Ovary (tissue), 9 donors: ENCODE measurements around the gene PPP6R1. TPM values are rescaled to one million over a fixed set of nuclear protein-coding genes. Genes with fewer than 3 reads are reported as not detected.

ENCODE experiments used
- DNase-seq, 5 donors: peaks; one replicate each; pipeline ENCODE4 v3.0.0-alpha.2; 2019 to 2020
- H3K27ac ChIP-seq, 2 donors: fragments of 200-600 bp; one replicate each; pipeline versions ENCODE4 v1.5.1 to v1.8.0; 2019 to 2022
- H3K27me3 ChIP-seq: fragments of 200-600 bp; one replicate; pipeline ENCODE4 v1.8.0; 2022
- H3K36me3 ChIP-seq: fragments of 200-600 bp; sonication (generic); one replicate; pipeline ENCODE4 v1.5.1; 2019
- H3K4me1 ChIP-seq: one replicate; pipeline ENCODE4 v1.8.1; 2013; ENCODE audit warnings: mild to moderate bottlenecking, moderate library complexity; ENCODE audit not compliant: insufficient read depth
- H3K4me3 ChIP-seq: fragments of 200-600 bp; sonication (generic); one replicate; pipeline ENCODE4 v1.5.1; 2017
- H3K9me3 ChIP-seq, 2 donors: fragments of 200-600 bp in 1 of 2; sonication (generic) in 1 of 2; one replicate each; pipeline versions ENCODE4 v1.5.1 to v1.8.1; 2013 to 2019; ENCODE audit warnings: mild to moderate bottlenecking in 1 of 2, moderate library complexity in 1 of 2
- CTCF ChIP-seq, 3 donors: fragments of 450-650 bp in 2 of 3; fragments of 200-600 bp in 1 of 3; IDR thresholded peaks; one replicate each; pipeline versions ENCODE4 v1.5.1 to v1.8.0; 2016 to 2022; ENCODE audit warnings: antibody characterized with exemption in 3 of 3, mild to moderate bottlenecking in 1 of 3
- EP300 ChIP-seq: sonication (generic); formaldehyde crosslinking; IDR thresholded peaks from one replicate; pipeline ENCODE4 v1.6.1; 2017; ENCODE audit warnings: antibody characterized with exemption
- POLR2A ChIP-seq: fragments of 450-650 bp; IDR thresholded peaks from one replicate; pipeline ENCODE4 v1.6.1; 2017; ENCODE audit warnings: antibody characterized with exemption, mild to moderate bottlenecking, moderate library complexity
- WGBS, 3 donors: extraction: QIAGEN DNeasy Blood & Tissue Kit in 1 of 3; methylation state at CpG; one replicate each; pipeline versions ENCODE4 v1.1.5 to v1.1.7; 2013 to 2017; 5-methylcytosine and 5-hydroxymethylcytosine counted together
- intact Hi-C, 4 donors: fragments of 100-400 bp; cut with DNase I; formaldehyde crosslinking; loops; one replicate each; pipeline versions ENCODE4 v1.11.0 to v1.15.1; 2022 to 2023
- polyA plus RNA-seq, 2 donors: library from polyadenylated mRNA; stranded (reverse); fragments of 200-250 nt in 1 of 2; fragments of 350-450 nt in 1 of 2; fragmentation: Illumina TruSeq in 1 of 2; extraction: RNeasy Lipid Tissue Mini Kit (QIAGEN cat#74804) in 1 of 2; gene quantifications; one replicate each; pipeline ENCODE4 v1.2.3, GENCODE V29; 2013 to 2014
- total RNA-seq, 7 donors: library from RNA; depleted of rRNA in 2 of 7; stranded (reverse); fragments of >200 nt in 2 of 7; fragmentation: NEBNext Ultra II Directional in 3 of 7; extraction: Animal tissue kit (Norgen Biotek cat#: 25700) in 3 of 7; gene quantifications; one replicate each; pipeline versions ENCODE4 v1.1.0 to v1.2.4, GENCODE V29; 2016 to 2023
- donor health status: DM: no; HTN: no; CAD: no; lungs with moderate emphysema.
- donor health status: DM: no; HTN: no; CAD: no.
- donor health status: Bipolar disorder and iron deficiency.
- donor health status: DM: yes; HTN: yes; CAD: no.
- donor health status: DM: no; HTN: no; CAD: no.
- donor health status: DM: yes; HTN: yes; CAD: no.

Gene PPP6R1
- total and polyA plus RNA-seq, 9 donors, result 14.1 to 52.2 (median 42.9) TPM

- no peaks in the 10 kb centered on the region for H3K36me3 ChIP-seq
- no peaks in the 10 kb centered on the region for H3K27me3 ChIP-seq
- H3K9me3 ChIP-seq, result no peaks in the 10 kb centered on the region
- H3K4me1 ChIP-seq, result no peaks in the 10 kb centered on the region
- WGBS, 3 donors, result 75 to 77% (median 76%) methylated on average over 9 of the region's 9 CpGs
- no peak for TF ChIP-seq CTCF (IDR thresholded peaks at IDR 0.05)
- TF ChIP-seq POLR2A, result no peak
- TF ChIP-seq EP300, result no peak
- DNase-seq, result no peak
- H3K4me3 ChIP-seq, result no peak overlapping the region
- H3K27ac ChIP-seq, result no peak overlapping the region
- intact Hi-C loops, result no loop called here
Observed at GRCh38 chr19:55248704-55249103, 10.1 kb downstream of the PPP6R1 start.

- DNase-seq, result no peak
- H3K36me3 ChIP-seq, result no peaks in the 10 kb centered on the region
- WGBS, 3 donors, result 64 to 71% (median 64%) methylated on average over 10 of the region's 10 CpGs
- no peaks in the 10 kb centered on the region for H3K27me3 ChIP-seq
- intact Hi-C loops, result no loop called here
- H3K9me3 ChIP-seq, result no peaks in the 10 kb centered on the region
- no peak overlapping the region for H3K4me3 ChIP-seq
- TF ChIP-seq EP300, result no peak
- TF ChIP-seq CTCF (IDR thresholded peaks at IDR 0.05), result no peak
- no peak for TF ChIP-seq POLR2A
- no peaks in the 10 kb centered on the region for H3K4me1 ChIP-seq
- no peak overlapping the region for H3K27ac ChIP-seq
Observed at GRCh38 chr19:55248166-55248675, 10.6 kb downstream of the PPP6R1 start.

DNA sequence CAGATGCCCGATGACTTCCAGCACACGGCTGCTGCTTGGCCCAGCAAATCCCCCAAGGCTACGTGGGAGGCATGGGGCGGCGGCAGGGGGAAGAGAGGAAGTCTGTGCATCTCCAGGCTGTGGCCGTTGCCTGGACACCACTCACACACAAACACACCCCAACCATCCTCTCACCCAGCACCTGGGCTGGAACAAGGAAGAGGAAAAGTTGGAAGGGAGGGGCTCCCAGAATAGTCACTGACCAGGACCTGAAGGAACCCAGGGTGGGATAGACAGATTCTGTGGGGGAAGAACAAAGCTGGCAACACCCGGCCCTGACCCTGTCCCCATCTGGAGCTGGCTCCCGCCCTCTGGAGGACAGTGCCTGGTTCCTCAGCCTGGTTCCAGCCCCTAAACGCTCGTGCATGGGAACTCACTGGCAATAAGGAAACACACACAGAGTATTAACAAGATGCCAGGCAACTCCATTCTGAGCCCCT lies 11.2 kb downstream of the PPP6R1 start:
- H3K27me3 ChIP-seq, result no peaks in the 10 kb centered on the region
- intact Hi-C loops, result no loop called here
- H3K4me1 ChIP-seq, result no peaks in the 10 kb centered on the region
- 22 to 34% (median 29%) methylated on average over 10 of the region's 10 CpGs for WGBS, 3 donors
- DNase-seq, result no peak
- TF ChIP-seq CTCF (IDR thresholded peaks at IDR 0.05), result no peak
- H3K9me3 ChIP-seq, result no peaks in the 10 kb centered on the region
- no peak overlapping the region for H3K27ac ChIP-seq
- no peaks in the 10 kb centered on the region for H3K36me3 ChIP-seq
- H3K4me3 ChIP-seq, result no peak overlapping the region

GRCh38 chr19:55246462-55247451 lies 12.1 kb downstream of the PPP6R1 start:
- Histone ChIP-seq H3K27me3 (no peaks in the 10 kb centered on the region), H3K9me3 (no peaks in the 10 kb centered on the region), H3K27ac (no peak overlapping the region), H3K4me3 (no peak overlapping the region), H3K4me1 (no peaks in the 10 kb centered on the region), H3K36me3 (no peaks in the 10 kb centered on the region)
- TF ChIP-seq POLR2A (no peak), CTCF (IDR thresholded peaks at IDR 0.05) (no peak), EP300 (no peak)
- DNase-seq, result no peak
- 87 to 91% (median 91%) methylated on average over 36 to 40 of the region's 40 CpGs for WGBS, 3 donors
- intact Hi-C loops, result no loop called here
